ENCODE measurements around the gene ANKRD27. TPM values are rescaled to one million over a fixed set of nuclear protein-coding genes. Genes with fewer than 3 reads are reported as not detected.

The ANKRD27 gene
- polyA plus RNA-seq, 1 of the 3 experiments (the other 2 are of a cell fraction) = 16.5 TPM

GRCh38 chr19:32615569-32615968 is 59.4 kb downstream of the ANKRD27 start:
- no peaks in the 10 kb centered on the region for H3K27me3 ChIP-seq (ENCODE audit: insufficient read depth)
- no peak overlapping the region for H3K4me2 ChIP-seq
- no peaks in the 10 kb centered on the region for H3K9me3 ChIP-seq
- H3K9ac ChIP-seq = no peak overlapping the region
- H3K27ac ChIP-seq (ENCODE audit: low read depth in 2 of 2, low read length in 1 of 2) = no peak overlapping the region
- no peak overlapping the region for H3K4me3 ChIP-seq (ENCODE audit: low read depth in 2 of 2, low read length in 1 of 2)
- H3F3A ChIP-seq (replicated peaks; ENCODE audit: insufficient read depth) = no peaks in the 10 kb centered on the region
- H3K4me1 ChIP-seq (ENCODE audit: control insufficient read depth in 1 of 2, insufficient read depth in 2 of 2, low read depth in 1 of 2, low read length in 1 of 2) = peaks cover 0 to 3% of the 10 kb centered on the region in 2 experiments; a peak in 1 of 4 replicates
- POLR2A ChIA-PET = no interaction called here
- no peak for DNase-seq
- H2AFZ ChIP-seq (ENCODE audit: low read depth) = no peak overlapping the region
- no peaks in the 10 kb centered on the region for H3K9me2 ChIP-seq
- H3K36me3 ChIP-seq (replicated peaks in 1 of 2; ENCODE audit: control insufficient read depth in 1 of 2, insufficient read depth in 2 of 2, low read length in 1 of 2) = peaks cover 38 to 43% of the 10 kb centered on the region in 2 experiments
- H3K79me2 ChIP-seq (ENCODE audit: insufficient read depth) = no peaks in the 10 kb centered on the region
- 90% methylated on average over 11 of the region's 11 CpGs for WGBS (ENCODE audit: low lambda C conversion rate)
- TF ChIP-seq POLR2AphosphoS5 (IDR thresholded peaks at IDR 0.05; ENCODE audit: low read depth, low read length) (no peak), GABPA (IDR thresholded peaks at IDR 0.05; ENCODE audit: low read depth) (no peak)
- CTCF ChIA-PET = no interaction called here
- no peaks in the 10 kb centered on the region for H4K20me1 ChIP-seq (ENCODE audit: insufficient read depth)

GRCh38 chr19:32614916-32615315 is 60.1 kb downstream of the ANKRD27 start:
- POLR2A ChIA-PET = interaction anchor here (0.6 kb wide), 1 partner anchor 14 kb away, joined by 3 read pairs; no protein-coding TSS in a partner anchor

More at GRCh38 chr19:32614916-32615315, 60.1 kb downstream of the ANKRD27 start:
- Histone ChIP-seq H3K27ac (ENCODE audit: low read depth in 2 of 2, low read length in 1 of 2) (no peak overlapping the region), H3K79me2 (ENCODE audit: insufficient read depth) (no peaks in the 10 kb centered on the region), H4K20me1 (ENCODE audit: insufficient read depth) (no peaks in the 10 kb centered on the region), H3K27me3 (ENCODE audit: insufficient read depth) (no peaks in the 10 kb centered on the region), H2AFZ (ENCODE audit: low read depth) (no peak overlapping the region), H3K4me2 (no peak overlapping the region), H3K4me1 (ENCODE audit: control insufficient read depth in 1 of 2, insufficient read depth in 2 of 2, low read depth in 1 of 2, low read length in 1 of 2) (peaks cover 0 to 3% of the 10 kb centered on the region in 2 experiments; a peak in 1 of 4 replicates), H3K9ac (no peak overlapping the region), H3F3A (replicated peaks; ENCODE audit: insufficient read depth) (no peaks in the 10 kb centered on the region), H3K9me3 (no peaks in the 10 kb centered on the region), H3K9me2 (no peaks in the 10 kb centered on the region), H3K4me3 (ENCODE audit: low read depth in 2 of 2, low read length in 1 of 2) (no peak overlapping the region), H3K36me3 (replicated peaks in 1 of 2; ENCODE audit: control insufficient read depth in 1 of 2, insufficient read depth in 2 of 2, low read length in 1 of 2) (peaks cover 38 to 39% of the 10 kb centered on the region in 2 experiments)
- WGBS (ENCODE audit: low lambda C conversion rate) = 92% methylated on average over 7 of the region's 7 CpGs
- no peak for DNase-seq
- CTCF ChIA-PET = no interaction called here
- TF ChIP-seq USF2 (IDR thresholded peaks at IDR 0.05; ENCODE audit: borderline replicate concordance, low read depth, low read length) = no peak
- no peak for TF ChIP-seq JUND (IDR thresholded peaks at IDR 0.05)
- TF ChIP-seq YY1 (IDR thresholded peaks at IDR 0.05; ENCODE audit: low read depth) = no peak
- TF ChIP-seq RXRA (IDR thresholded peaks at IDR 0.05; ENCODE audit: borderline replicate concordance, low read depth) = no peak
- no peak for TF ChIP-seq RAD21 (IDR thresholded peaks at IDR 0.05; ENCODE audit: low read length)
- TF ChIP-seq MAX (IDR thresholded peaks at IDR 0.05; ENCODE audit: low read depth) = no peak
- no peak for TF ChIP-seq GABPA (IDR thresholded peaks at IDR 0.05; ENCODE audit: low read depth)
- no peak for TF ChIP-seq ELF1 (IDR thresholded peaks at IDR 0.05)
- TF ChIP-seq EZH2phosphoT487 (IDR thresholded peaks at IDR 0.05; ENCODE audit: borderline replicate concordance, low read depth) = no peak
- TF ChIP-seq IRF3 (IDR thresholded peaks at IDR 0.05; ENCODE audit: low read depth, low read length) = no peak
- no peak for TF ChIP-seq NFIC (IDR thresholded peaks at IDR 0.05; ENCODE audit: borderline replicate concordance)
- TF ChIP-seq TAF1 (IDR thresholded peaks at IDR 0.05; ENCODE audit: borderline replicate concordance, low read depth, low read length) = no peak
- no peak for TF ChIP-seq RFX5 (IDR thresholded peaks at IDR 0.05; ENCODE audit: low read length)
- TF ChIP-seq FOXM1 (IDR thresholded peaks at IDR 0.05; ENCODE audit: low read depth) = no peak
- TF ChIP-seq MXI1 (IDR thresholded peaks at IDR 0.05; ENCODE audit: low read depth, low read length) = no peak
- TF ChIP-seq ZBTB33 (IDR thresholded peaks at IDR 0.05; ENCODE audit: borderline replicate concordance, low read depth) = no peak
- no peak for TF ChIP-seq RCOR1 (IDR thresholded peaks at IDR 0.05; ENCODE audit: low read length)
- TF ChIP-seq CTCF (IDR thresholded peaks at IDR 0.05) = no peak
- no peak for TF ChIP-seq MEF2A (IDR thresholded peaks at IDR 0.05; ENCODE audit: borderline replicate concordance, low read depth)
- no peak for TF ChIP-seq TCF12 (IDR thresholded peaks at IDR 0.05)

All from SK-N-SH (cell line).